ENCODE measurements around the gene ZNF281.
"Not testable (repeated sequence)": the region's sequence is repeated elsewhere in the genome, so short reads cannot be mapped to it uniquely, and the experiment has no call there.

The ZNF281 gene

GRCh38 chr1:200363264-200363933 is 46.4 kb downstream of the ZNF281 start:
- no peak for DNase-seq (ENCODE audit: low spot score)

DNA sequence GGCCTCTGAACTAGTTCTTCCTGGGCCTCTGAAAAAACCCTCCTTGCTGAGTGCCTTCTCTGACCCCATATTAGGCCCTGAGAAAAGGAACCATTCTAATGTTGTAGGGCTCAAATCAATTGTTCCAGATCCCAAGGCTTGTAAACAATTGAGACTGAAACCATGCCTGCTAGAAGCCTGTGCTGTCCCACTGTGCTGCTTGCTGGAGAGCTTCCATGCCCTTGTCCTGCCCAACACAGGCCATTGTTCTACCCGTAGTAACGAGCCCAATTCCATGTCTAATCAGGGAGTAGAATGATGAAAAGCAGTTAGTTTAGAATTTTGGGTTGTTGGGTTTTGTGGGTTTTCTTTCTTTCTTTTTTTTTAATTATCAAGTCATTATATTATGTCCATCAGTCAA is 47.4 kb downstream of the ZNF281 start:
- no peak for DNase-seq (ENCODE audit: low spot score)

DNA sequence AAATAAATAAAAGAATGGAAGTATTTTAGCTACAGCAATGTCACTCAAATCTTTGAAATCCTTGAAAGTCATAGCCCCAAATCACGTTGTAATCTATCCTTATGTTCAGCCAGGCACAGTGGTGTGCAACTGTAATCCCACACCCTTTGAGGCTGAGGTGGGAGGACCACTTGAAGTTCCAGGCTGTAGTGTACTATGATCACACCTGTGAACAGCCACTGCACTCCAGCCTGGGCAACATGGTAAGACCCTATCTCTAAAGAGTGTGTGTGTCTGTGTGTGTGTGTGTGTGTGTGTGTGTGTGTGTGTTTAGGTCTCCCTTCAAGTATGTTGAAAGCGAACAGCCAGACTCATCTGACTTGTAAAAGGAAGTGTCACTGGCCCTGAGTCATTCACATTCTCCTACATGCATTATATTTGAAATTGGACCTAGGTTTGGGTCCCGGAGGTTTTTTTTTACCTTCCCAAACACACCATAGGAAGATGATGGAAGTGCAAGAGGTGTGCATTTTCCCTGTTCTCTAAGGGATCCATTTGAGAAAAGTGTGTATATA is 50.1 kb downstream of the ZNF281 start:
- DNase-seq (ENCODE audit: low spot score): no peak

- DNase-seq (ENCODE audit: low spot score): not testable (repeated sequence)
Observed at GRCh38 chr1:200357925-200358324, 51.9 kb downstream of the ZNF281 start.

GRCh38 chr1:200355801-200356200 is 54.0 kb downstream of the ZNF281 start:
- DNase-seq (ENCODE audit: low spot score): no peak
